Breast epithelium (tissue), 4 donors: Measurements from ENCODE around the gene ZNF778. TPM values are rescaled to one million over a fixed set of nuclear protein-coding genes. Genes with fewer than 3 reads are reported as not detected.

Experiments
- DNase-seq, 2 donors: peaks; one replicate each; pipeline ENCODE4 v3.0.0-alpha.2; 2019; ENCODE audit warnings: low spot score in 2 of 2
- H3K27ac ChIP-seq, 2 donors: fragments of 200-600 bp; sonication (generic) in 1 of 2; one replicate each; pipeline ENCODE4 v1.5.1; 2016 to 2019; ENCODE audit warnings: mild to moderate bottlenecking in 1 of 2
- H3K27me3 ChIP-seq, 2 donors: fragments of 200-600 bp; sonication (generic) in 1 of 2; one replicate each; pipeline versions ENCODE4 v1.5.1 to v1.6.0; 2017 to 2019; ENCODE audit warnings: control low read depth in 1 of 2, mild to moderate bottlenecking in 1 of 2
- H3K36me3 ChIP-seq: fragments of 200-600 bp; one replicate; pipeline ENCODE4 v1.5.1; 2019
- H3K4me1 ChIP-seq, 2 donors: fragments of 200-600 bp; sonication (generic); one replicate each; pipeline ENCODE4 v1.5.1; 2016 to 2019; ENCODE audit warnings: control low read depth in 1 of 2
- H3K4me3 ChIP-seq, 3 donors: fragments of 200-600 bp; sonication (generic); 1 replicate in 2 of 3; 2 replicates in 1 of 3; pipeline ENCODE4 v1.5.1; 2016 to 2019; ENCODE audit warnings: mild to moderate bottlenecking in 3 of 3, moderate library complexity in 2 of 3
- H3K9me3 ChIP-seq, 2 donors: fragments of 200-600 bp; sonication (generic) in 1 of 2; one replicate each; pipeline ENCODE4 v1.5.1; 2016 to 2019; ENCODE audit warnings: control low read depth in 1 of 2
- POLR2A ChIP-seq: fragments of 450-650 bp; IDR thresholded peaks from one replicate; pipeline ENCODE4 v1.6.1; 2016; ENCODE audit warnings: antibody characterized with exemption, mild to moderate bottlenecking, moderate library complexity
- POLR2AphosphoS5 ChIP-seq, 3 donors: sonication (generic); formaldehyde crosslinking; IDR thresholded peaks; one replicate each; pipeline ENCODE4 v1.6.1; 2017; ENCODE audit warnings: antibody characterized with exemption in 3 of 3
- intact Hi-C: fragments of 100-400 bp; cut with DNase I; formaldehyde crosslinking; loops from one replicate; pipeline ENCODE4 v1.15.1; 2023; ENCODE audit warnings: low total_unique reads
- total RNA-seq, 3 donors: library from RNA; depleted of rRNA; stranded (reverse); fragments of >200 nt; gene quantifications; one replicate each; pipeline ENCODE4 v1.1.0, GENCODE V29; 2016
- TF ChIP-seq, protein P1 (sequence below), 3 donors: fragments of 450-650 bp; IDR thresholded peaks; one replicate each; pipeline ENCODE4 v1.5.1; 2016 to 2017; ENCODE audit warnings: antibody characterized with exemption in 3 of 3, mild to moderate bottlenecking in 3 of 3, moderate library complexity in 3 of 3

ZNF778 gene
- total RNA-seq, 3 donors from 2014 or later = 10.1 to 20.9 (median 12.5) TPM

DNA sequence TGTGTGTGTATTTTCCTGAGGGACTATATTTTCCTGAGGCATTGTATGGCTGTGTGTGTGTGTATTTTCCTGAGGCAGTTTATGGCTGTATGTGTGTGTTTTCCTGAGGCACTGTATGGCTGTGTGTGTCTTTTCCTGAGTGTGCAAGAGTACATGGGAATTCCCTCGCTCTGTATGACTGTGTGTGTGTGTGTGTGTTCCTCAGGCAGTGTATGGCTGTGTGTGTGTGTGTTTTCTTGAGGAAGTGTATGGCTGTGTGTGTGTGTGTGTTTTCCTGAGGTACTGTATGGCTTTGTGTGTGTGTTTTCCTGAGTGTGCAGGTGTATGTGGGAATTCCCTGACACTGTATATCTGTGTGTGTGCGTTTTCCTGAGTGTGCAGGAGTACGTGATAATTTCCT, 4.1 kb downstream of the ZNF778 start:
- Histone ChIP-seq H3K27ac (no peak overlapping the region), H3K9me3 (no peaks in the 10 kb centered on the region), H3K4me1 (no peaks in the 10 kb centered on the region), H3K27me3 (no peaks in the 10 kb centered on the region), H3K4me3 (no peak overlapping the region), H3K36me3 (peaks cover 2% of the 10 kb centered on the region)
- TF ChIP-seq, protein P1, sequence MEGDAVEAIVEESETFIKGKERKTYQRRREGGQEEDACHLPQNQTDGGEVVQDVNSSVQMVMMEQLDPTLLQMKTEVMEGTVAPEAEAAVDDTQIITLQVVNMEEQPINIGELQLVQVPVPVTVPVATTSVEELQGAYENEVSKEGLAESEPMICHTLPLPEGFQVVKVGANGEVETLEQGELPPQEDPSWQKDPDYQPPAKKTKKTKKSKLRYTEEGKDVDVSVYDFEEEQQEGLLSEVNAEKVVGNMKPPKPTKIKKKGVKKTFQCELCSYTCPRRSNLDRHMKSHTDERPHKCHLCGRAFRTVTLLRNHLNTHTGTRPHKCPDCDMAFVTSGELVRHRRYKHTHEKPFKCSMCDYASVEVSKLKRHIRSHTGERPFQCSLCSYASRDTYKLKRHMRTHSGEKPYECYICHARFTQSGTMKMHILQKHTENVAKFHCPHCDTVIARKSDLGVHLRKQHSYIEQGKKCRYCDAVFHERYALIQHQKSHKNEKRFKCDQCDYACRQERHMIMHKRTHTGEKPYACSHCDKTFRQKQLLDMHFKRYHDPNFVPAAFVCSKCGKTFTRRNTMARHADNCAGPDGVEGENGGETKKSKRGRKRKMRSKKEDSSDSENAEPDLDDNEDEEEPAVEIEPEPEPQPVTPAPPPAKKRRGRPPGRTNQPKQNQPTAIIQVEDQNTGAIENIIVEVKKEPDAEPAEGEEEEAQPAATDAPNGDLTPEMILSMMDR (IDR thresholded peaks at IDR 0.05) = no peak
- TF ChIP-seq POLR2AphosphoS5 (IDR thresholded peaks at IDR 0.05) = no peak
- TF ChIP-seq POLR2A = no peak
- intact Hi-C loops = no loop called here
- no peak for DNase-seq

- intact Hi-C loops = no loop called here
- H3K4me3 ChIP-seq = no peak overlapping the region
- DNase-seq = no peak
- TF ChIP-seq POLR2AphosphoS5 (IDR thresholded peaks at IDR 0.05) (no peak), POLR2A (no peak)
- TF ChIP-seq, protein P1 (IDR thresholded peaks at IDR 0.05) = no peak
- H3K27me3 ChIP-seq = no peaks in the 10 kb centered on the region
- peaks cover 14% of the 10 kb centered on the region for H3K36me3 ChIP-seq
- no peaks in the 10 kb centered on the region for H3K4me1 ChIP-seq
- no peaks in the 10 kb centered on the region for H3K9me3 ChIP-seq
- H3K27ac ChIP-seq = no peak overlapping the region
These were observed 5.4 kb downstream of the ZNF778 start for GRCh38 chr16:89222931-89223330.

DNA sequence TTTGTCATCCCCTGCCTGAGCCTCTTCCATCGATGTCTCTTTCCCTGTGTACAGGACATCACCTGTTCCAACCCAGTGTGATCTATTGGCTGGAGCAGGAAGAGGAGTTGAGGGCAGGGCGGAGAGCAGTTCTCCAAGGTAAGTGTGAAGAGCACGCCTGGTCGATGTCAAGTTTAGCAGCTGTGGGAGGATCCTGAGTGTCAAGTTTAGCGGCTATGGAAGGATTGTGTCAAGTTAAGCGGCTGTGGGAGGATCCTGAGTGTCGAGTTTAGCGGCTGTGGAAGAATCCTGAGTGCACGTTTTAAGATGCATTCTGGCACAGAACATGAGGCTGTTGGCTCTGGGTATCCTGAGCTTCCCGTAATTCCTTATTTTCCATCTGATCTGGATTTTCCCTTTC, 7.2 kb downstream of the ZNF778 start:
- TF ChIP-seq POLR2A (no peak), POLR2AphosphoS5 (IDR thresholded peaks at IDR 0.05) (no peak)
- TF ChIP-seq, protein P1 (IDR thresholded peaks at IDR 0.05) = no peak
- DNase-seq = no peak
- Histone ChIP-seq H3K9me3 (no peaks in the 10 kb centered on the region), H3K4me1 (no peaks in the 10 kb centered on the region), H3K27ac (no peak overlapping the region), H3K27me3 (no peaks in the 10 kb centered on the region), H3K36me3 (peaks cover 14% of the 10 kb centered on the region), H3K4me3 (no peak overlapping the region)
- intact Hi-C loops = loop anchor here (1.0 kb wide), 1 partner anchor 411 kb away; no protein-coding TSS in a partner anchor

DNA sequence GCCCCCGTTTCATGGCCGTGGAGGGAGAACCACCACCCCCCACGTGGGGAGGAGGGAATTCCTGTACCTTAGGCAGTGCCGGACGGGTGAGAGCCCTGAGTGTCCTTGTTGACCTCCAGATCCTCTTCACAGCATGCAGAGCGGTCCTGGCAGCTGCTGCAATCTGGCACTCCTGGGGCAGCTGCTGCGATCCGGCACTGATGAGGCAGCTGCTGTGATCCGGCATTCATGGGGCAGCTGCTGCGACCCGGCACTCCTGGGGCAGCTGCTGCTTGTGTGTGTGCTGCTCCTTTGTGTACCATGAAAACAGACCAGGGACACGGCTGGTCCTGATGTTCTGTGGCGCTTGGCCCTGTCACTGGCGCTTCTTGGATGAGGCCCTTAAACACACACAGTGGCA, 12.8 kb downstream of the ZNF778 start:
- TF ChIP-seq POLR2AphosphoS5 (IDR thresholded peaks at IDR 0.05) (no peak), POLR2A (no peak)
- TF ChIP-seq, protein P1 (IDR thresholded peaks at IDR 0.05) = no peak
- no peaks in the 10 kb centered on the region for H3K9me3 ChIP-seq
- H3K4me3 ChIP-seq = no peak overlapping the region
- H3K4me1 ChIP-seq = no peaks in the 10 kb centered on the region
- no peak for DNase-seq
- H3K36me3 ChIP-seq = peaks cover 14% of the 10 kb centered on the region
- H3K27me3 ChIP-seq = no peaks in the 10 kb centered on the region
- H3K27ac ChIP-seq = no peak overlapping the region
- intact Hi-C loops = no loop called here

DNA sequence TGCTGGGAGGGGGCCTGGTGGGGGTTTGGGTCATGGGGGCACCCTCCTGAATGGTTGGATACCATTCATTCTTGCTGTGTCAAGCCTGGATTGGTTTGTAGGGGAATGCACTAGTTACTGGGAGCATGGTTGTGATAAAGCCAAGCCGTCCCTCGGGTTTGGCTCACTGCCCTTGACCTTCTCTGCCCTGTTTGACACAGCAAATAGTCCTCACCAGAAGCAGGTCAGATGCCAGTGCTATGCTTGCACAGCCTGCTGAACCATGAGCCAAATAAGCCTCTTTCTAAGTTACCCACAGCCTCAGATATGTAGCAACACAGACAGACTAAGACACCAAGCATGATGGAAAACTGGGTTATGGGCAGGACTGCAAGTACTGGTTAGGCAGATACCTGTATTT, 14.6 kb downstream of the ZNF778 start:
- H3K36me3 ChIP-seq = peaks cover 7% of the 10 kb centered on the region
- H3K27ac ChIP-seq = no peak overlapping the region
- H3K9me3 ChIP-seq = no peaks in the 10 kb centered on the region
- H3K27me3 ChIP-seq = no peaks in the 10 kb centered on the region
- no peak for DNase-seq
- H3K4me3 ChIP-seq = no peak overlapping the region
- intact Hi-C loops = no loop called here
- TF ChIP-seq, protein P1 (IDR thresholded peaks at IDR 0.05) = no peak
- TF ChIP-seq POLR2A = no peak
- TF ChIP-seq POLR2AphosphoS5 (IDR thresholded peaks at IDR 0.05) = no peak
- no peaks in the 10 kb centered on the region for H3K4me1 ChIP-seq
